Smooth muscle cell of bladder (primary cell): Measurements from ENCODE around the gene ZNF79. TPM values are rescaled to one million over a fixed set of nuclear protein-coding genes. Genes with fewer than 3 reads are reported as not detected.

Experiments
- total RNA-seq: library from RNA; depleted of rRNA; stranded (reverse); fragments of >200 nt; gene quantifications from 2 replicates; pipeline ENCODE4 v1.2.3, GENCODE V29; 2014

The ZNF79 gene
- total RNA-seq, result 9.2 and 16.5 TPM in 2 replicates

DNA sequence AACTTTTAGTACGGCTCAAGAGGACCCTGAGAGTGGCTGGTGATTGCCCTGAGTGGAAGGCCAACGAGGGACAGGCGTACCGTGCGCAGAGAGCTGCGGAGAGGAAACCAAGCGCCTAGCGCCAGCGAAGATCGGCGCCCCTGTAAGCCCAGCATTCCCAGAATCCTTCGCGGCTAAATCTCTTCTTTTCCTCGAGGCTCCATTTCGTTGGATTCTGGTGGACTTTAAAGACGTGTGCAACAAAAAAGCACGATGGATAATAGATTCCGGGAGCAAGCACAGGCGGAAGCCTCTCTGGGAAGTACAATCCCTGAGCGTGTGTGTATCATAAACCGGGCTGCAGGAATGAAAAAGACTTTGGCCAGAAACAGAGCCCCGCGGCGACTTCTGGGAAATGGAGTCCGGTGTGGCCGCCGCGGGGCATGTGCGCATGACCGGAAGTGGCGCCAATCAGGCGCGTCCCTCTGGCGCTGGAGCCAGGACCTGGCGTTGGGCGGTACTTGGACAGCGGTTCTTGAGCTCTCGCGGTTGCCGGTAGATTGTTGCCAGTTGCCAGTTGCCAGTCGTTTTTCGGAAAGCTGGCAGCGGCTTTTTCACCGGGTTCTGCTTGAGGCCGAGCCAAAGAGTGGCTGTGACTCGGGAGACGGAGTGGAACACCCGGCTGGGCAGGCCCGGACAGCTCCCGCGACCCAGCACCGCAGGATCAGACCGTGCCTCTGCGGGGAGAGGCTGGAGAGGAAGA is at the start of gene ZNF79:
Gene ZNF79, plus strand, starts transcription at position 449 of the 742 bp plus-strand sequence. CDS start 406 bp downstream, outside the sequence.

DNA sequence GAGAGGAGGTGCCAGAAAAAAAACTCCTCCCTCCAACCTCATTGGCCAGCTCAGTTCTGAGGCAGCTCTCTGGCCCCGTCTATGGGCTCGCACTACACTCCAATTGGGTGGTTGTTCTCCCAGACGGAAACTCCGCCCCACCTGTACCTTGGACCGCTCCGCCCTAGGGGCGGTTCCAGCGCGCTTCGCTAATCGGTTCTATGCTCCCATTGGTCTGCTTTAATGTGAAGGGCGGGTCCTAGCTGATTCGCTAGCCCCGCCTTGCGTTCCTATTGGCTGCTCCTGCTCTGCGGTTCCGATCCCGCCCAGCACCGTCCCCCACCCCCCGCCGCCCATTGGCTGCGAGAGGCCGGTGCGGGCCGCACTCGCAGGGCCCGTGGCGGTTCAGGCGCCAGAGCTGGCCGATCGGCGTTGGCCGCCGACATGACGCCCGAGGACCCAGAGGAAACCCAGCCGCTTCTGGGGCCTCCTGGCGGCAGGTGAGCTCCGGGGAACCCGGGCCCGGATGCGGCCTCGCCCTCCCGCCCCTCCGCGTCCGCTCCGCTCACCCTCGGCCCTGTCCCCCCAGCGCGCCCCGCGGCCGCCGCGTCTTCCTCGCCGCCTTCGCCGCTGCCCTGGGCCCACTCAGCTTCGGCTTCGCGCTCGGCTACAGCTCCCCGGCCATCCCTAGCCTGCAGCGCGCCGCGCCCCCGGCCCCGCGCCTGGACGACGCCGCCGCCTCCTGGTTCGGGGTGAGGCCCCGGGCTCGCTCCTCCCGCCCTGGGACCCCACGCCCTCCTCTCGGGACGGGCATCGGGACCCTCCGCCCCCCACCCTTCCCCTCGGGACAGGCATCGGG is 27.2 kb upstream of the ZNF79 start, which contains the start of gene SLC2A8:
Gene SLC2A8, plus strand, starts transcription at position 362 of the 838 bp plus-strand sequence. Its CDS starts 62 bp downstream, at position 424.

DNA sequence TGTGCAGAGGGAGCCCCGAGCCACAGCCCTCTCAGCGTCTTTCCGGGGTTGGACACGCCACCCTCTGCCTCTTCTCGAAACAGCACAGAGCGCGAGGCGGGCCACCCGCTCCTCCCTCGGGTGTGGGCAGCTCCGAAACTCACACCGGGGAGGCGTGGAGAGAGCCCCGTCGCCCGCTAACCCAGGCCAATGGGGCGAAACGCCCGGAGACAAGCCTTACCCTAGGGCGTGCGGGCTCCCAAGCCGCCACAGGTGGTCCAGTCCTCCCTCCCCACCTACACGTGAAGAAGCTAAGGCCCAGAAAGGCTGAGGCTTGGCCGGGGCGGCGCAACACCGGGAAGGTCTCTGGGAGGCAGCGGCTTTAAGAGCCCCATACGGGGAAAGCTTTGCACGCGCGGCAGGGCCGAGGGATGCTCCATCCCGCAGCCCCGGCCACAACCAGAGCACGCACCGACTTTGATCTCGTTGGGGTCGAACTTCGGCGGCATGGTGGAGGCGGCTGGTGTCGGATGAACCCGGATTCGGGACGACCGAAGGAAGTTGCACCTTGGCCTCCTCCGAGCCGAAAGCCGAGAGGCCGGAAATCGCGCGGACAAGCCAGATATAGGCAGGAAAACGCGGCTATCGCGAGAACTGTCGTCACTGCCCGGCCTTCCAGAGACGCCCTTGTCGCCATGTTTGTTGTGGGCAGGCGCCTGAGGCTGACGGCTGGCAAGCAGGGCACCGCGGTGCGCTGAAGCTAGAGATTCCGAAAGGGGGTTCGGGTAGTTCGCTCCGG is 26.8 kb downstream of the ZNF79 start, which contains the start of the genes LRSAM1 and RPL12:
Gene LRSAM1, plus strand, starts transcription at position 681 of the 778 bp plus-strand sequence. CDS start 3,018 bp downstream, outside the sequence.
Gene RPL12, minus strand, starts transcription at position 577 of the 778 bp plus-strand sequence. Its CDS starts 89 bp downstream, at position 488.

Other genes starting within 250 kb of the ZNF79 start
- gene GARNL3, start 159.6 kb upstream of the ZNF79 start, total RNA-seq, result 1.3 and 1.9 TPM in 2 replicates
- 7.4 and 8.4 TPM in 2 replicates for gene SLC2A8, start 27.2 kb upstream of the ZNF79 start, total RNA-seq
- gene RPL12, start 27.0 kb downstream of the ZNF79 start, total RNA-seq, result 1,370 and 1,635 TPM in 2 replicates
- 6.7 and 8.4 TPM in 2 replicates for gene LRSAM1, start 27.1 kb downstream of the ZNF79 start, total RNA-seq
- 15.2 and 20.8 TPM in 2 replicates for gene STXBP1, start 187.9 kb downstream of the ZNF79 start, total RNA-seq